ENCODE measurements around the gene NECAB3. TPM values are rescaled to one million over a fixed set of nuclear protein-coding genes. Genes with fewer than 3 reads are reported as not detected.

NECAB3 gene
- total RNA-seq, 3 donors from 2014 or later (not counting 1 experiment from before 2014, with no cell fraction given), result 9.7 to 18.1 (median 13.4) TPM

DNA sequence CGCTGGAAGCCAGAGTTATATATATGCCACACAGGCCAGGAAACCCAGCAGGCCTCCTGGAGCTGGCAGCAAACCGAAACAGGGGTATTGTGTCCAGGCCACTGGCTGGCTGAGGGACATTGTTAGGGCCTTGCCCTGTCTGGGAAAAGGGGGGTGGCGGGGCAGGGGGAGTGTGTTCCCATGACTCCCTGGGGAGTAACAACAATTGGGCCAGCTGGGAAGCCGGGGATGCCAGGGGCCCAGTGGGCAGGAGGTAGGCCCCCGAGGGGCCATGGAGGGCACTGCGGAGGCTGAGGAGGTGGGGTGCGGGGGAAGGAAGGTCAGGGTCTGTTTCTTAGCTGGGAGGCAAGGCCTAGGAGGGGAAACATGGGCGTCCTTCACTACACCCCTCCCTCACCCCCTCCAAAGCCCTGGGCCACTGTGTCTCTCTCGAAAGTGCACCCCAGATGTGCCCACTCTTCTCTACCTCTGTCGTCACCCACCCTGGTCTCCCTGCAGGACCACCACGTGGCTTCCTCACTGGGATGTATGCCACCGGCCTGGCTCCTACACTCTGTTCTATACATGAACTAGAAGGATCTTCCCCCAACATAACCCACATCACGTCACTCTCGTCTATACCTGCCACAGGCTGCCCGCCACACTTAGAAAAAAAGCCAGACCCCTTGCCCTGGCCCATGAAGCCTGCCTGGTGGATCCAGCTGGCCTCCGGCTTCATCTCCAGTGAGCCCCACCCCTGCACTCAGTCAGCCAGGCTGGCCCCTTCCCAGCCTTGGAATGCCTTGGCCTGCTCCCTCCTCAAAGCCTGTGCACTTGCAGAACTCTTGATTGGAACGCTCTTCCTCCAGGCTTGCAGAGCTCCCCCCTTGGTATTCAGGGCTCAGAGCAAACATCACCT lies 19.8 kb upstream of the NECAB3 start:
- 91% methylated on average over 14 of the region's 17 CpGs for WGBS (ENCODE audit: insufficient coverage)
- Mint-ChIP-seq H3K27me3 (ENCODE audit: low read depth in 2 of 2) (no peaks in the 10 kb centered on the region), H3K4me1 (peaks cover 8 to 9% of the 10 kb centered on the region in 2 donors), H3K4me3 (no peak overlapping the region), H3K9me3 (no peaks in the 10 kb centered on the region), H3K36me3 (no peaks in the 10 kb centered on the region), H3K27ac (no peak overlapping the region)
- Histone ChIP-seq H3K27me3 (ENCODE audit: control insufficient read depth, insufficient read depth, low read length) (no peaks in the 10 kb centered on the region), H3K4me3 (ENCODE audit: low read length) (no peak overlapping the region), H3K4me1 (ENCODE audit: control insufficient read depth, insufficient read depth, low read length) (peaks cover 21% of the 10 kb centered on the region), H3K36me3 (ENCODE audit: control insufficient read depth, insufficient read depth, low read length) (no peaks in the 10 kb centered on the region), H3K27ac (ENCODE audit: low read length) (no peak overlapping the region), H3K9me3 (ENCODE audit: control insufficient read depth, insufficient read depth, low read length) (no peaks in the 10 kb centered on the region)
- TF ChIP-seq, protein P1, sequence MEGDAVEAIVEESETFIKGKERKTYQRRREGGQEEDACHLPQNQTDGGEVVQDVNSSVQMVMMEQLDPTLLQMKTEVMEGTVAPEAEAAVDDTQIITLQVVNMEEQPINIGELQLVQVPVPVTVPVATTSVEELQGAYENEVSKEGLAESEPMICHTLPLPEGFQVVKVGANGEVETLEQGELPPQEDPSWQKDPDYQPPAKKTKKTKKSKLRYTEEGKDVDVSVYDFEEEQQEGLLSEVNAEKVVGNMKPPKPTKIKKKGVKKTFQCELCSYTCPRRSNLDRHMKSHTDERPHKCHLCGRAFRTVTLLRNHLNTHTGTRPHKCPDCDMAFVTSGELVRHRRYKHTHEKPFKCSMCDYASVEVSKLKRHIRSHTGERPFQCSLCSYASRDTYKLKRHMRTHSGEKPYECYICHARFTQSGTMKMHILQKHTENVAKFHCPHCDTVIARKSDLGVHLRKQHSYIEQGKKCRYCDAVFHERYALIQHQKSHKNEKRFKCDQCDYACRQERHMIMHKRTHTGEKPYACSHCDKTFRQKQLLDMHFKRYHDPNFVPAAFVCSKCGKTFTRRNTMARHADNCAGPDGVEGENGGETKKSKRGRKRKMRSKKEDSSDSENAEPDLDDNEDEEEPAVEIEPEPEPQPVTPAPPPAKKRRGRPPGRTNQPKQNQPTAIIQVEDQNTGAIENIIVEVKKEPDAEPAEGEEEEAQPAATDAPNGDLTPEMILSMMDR (IDR thresholded peaks at IDR 0.05), result no peak
- DNase-seq (no peak), ATAC-seq (no peak)
- intact Hi-C loops (cut with micrococcal nuclease), result no loop called here

DNA sequence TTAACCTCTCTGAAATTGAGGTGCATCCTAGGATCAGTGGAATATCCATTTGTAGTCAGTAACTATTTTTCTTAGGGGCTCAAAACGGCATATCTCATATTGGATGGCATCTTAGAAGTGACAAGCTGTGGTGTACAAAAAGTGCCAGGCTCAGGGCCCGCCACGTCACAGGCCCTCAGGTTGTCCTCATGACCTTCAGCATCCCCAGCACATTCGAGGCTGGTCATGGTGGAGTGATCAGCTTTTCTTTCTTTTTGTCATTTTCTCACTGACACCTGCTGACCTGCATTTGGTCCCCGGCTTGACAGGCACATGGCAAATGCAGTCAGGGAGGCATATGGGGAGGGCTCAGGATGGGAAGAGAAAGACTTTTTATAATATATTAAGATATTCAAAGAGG lies 19.1 kb upstream of the NECAB3 start:
- no peak overlapping the region for H3K4me3 ChIP-seq (ENCODE audit: low read length)
- ATAC-seq (no peak), DNase-seq (no peak)
- H3K36me3 Mint-ChIP-seq, result no peaks in the 10 kb centered on the region
- no peaks in the 10 kb centered on the region for H3K27me3 Mint-ChIP-seq (ENCODE audit: low read depth in 2 of 2)
- no peaks in the 10 kb centered on the region for H3K36me3 ChIP-seq (ENCODE audit: control insufficient read depth, insufficient read depth, low read length)
- no peaks in the 10 kb centered on the region for H3K9me3 ChIP-seq (ENCODE audit: control insufficient read depth, insufficient read depth, low read length)
- no peak overlapping the region for H3K4me3 Mint-ChIP-seq
- 84% methylated on average over 4 of the region's 5 CpGs for WGBS (ENCODE audit: insufficient coverage)
- TF ChIP-seq, protein P1 (IDR thresholded peaks at IDR 0.05), result no peak
- no peaks in the 10 kb centered on the region for H3K9me3 Mint-ChIP-seq
- peaks cover 21% of the 10 kb centered on the region for H3K4me1 ChIP-seq (ENCODE audit: control insufficient read depth, insufficient read depth, low read length)
- no peak overlapping the region for H3K27ac ChIP-seq (ENCODE audit: low read length)
- intact Hi-C loops (cut with micrococcal nuclease), result no loop called here
- H3K27ac Mint-ChIP-seq, result no peak overlapping the region
- peaks cover 8 to 12% of the 10 kb centered on the region in 2 donors for H3K4me1 Mint-ChIP-seq
- H3K27me3 ChIP-seq (ENCODE audit: control insufficient read depth, insufficient read depth, low read length), result no peaks in the 10 kb centered on the region

DNA sequence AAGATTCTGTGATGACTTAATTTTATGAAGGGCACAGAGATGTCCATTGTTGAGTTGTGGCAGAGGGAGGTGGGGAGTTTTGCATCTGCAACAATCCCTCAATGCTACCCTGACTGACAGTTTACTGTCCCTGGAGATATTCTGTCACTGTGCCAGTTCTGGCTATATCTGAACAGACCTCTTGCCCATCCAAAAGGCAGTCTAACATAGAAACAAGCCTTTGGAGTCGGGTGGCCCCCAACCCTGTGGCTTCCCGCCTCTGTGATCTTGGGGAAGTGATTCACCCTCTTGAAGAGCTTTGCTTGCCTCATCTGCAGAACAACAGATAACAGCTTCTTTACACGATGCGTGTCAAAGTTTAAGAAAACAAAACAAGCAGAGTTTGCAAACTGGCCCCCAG lies 15.7 kb upstream of the NECAB3 start:
- peak; percentile 12 to 55 (median 38) for ATAC-seq
- DNase-seq, result peak; percentile 53 to 68
- Mint-ChIP-seq H3K36me3 (no peaks in the 10 kb centered on the region), H3K27me3 (ENCODE audit: low read depth in 2 of 2) (no peaks in the 10 kb centered on the region), H3K27ac (peak overlapping the region; percentile 74 to 85), H3K4me3 (peak overlapping the region; percentile 65), H3K9me3 (no peaks in the 10 kb centered on the region), H3K4me1 (peaks cover 19 to 21% of the 10 kb centered on the region in 2 donors)
- WGBS (ENCODE audit: insufficient coverage), result 6% methylated on average over 2 of the region's 4 CpGs
- Histone ChIP-seq H3K4me1 (ENCODE audit: control insufficient read depth, insufficient read depth, low read length) (peaks cover 35% of the 10 kb centered on the region), H3K27ac (ENCODE audit: low read length) (peak overlapping the region; percentile 51), H3K36me3 (ENCODE audit: control insufficient read depth, insufficient read depth, low read length) (no peaks in the 10 kb centered on the region), H3K9me3 (ENCODE audit: control insufficient read depth, insufficient read depth, low read length) (no peaks in the 10 kb centered on the region), H3K27me3 (ENCODE audit: control insufficient read depth, insufficient read depth, low read length) (no peaks in the 10 kb centered on the region), H3K4me3 (ENCODE audit: low read length) (no peak overlapping the region)
- intact Hi-C loops (cut with micrococcal nuclease), result no loop called here
- TF ChIP-seq, protein P1 (IDR thresholded peaks at IDR 0.05), result no peak
